SK-N-SH (cell line): ENCODE results near the gene NPHP1. TPM values are rescaled to one million over a fixed set of nuclear protein-coding genes. Genes with fewer than 3 reads are reported as not detected.

Experiments
- CTCF ChIA-PET: fragments of 300-600, 350-600 bp; formaldehyde crosslinking; extraction: SDS; loops from one replicate; lab custom pipeline; 2021; lab: Yijun Ruan, JAX
- POLR2A ChIA-PET: fragments of 350-600 bp; sonication (Branson Sonifier 250); formaldehyde crosslinking; extraction: SDS; loops from one replicate; lab custom pipeline; 2020; ENCODE audit warnings: antibody characterized with exemption, inconsistent platforms; lab: Yijun Ruan, JAX
- DNase-seq: peaks from one replicate; pipeline ENCODE4 v3.0.0; 2012
- H2AFZ ChIP-seq: fragments of 200-600 bp; sonication (generic); 2 replicates; pipeline ENCODE4 v1.8.1; 2016; ENCODE audit warnings: antibody characterized with exemption, mild to moderate bottlenecking, low read depth
- H3F3A ChIP-seq: fragments of 200-600 bp; sonication (generic); replicated peaks from 2 replicates; pipeline ENCODE3; 2016; ENCODE audit warnings: antibody characterized with exemption, mild to moderate bottlenecking; ENCODE audit not compliant: insufficient read depth
- H3K27ac ChIP-seq, 2 experiments: fragments of 200-500 bp in 1 of 2; fragments of 200-600 bp in 1 of 2; sonication (Bioruptor generic) in 1 of 2; sonication (generic), shearing (Covaris generic) in 1 of 2; 2 replicates each; pipeline versions ENCODE4 v1.5.1 to v1.6.1; 2014 to 2016; ENCODE audit warnings: low read depth in 2 of 2, inconsistent platforms in 1 of 2, low read length in 1 of 2, mild to moderate bottlenecking in 1 of 2, mixed read lengths in 1 of 2
- H3K27me3 ChIP-seq: fragments of 200-600 bp; sonication (generic), shearing (Covaris generic); 2 replicates; pipeline ENCODE4 v1.6.1; 2016; ENCODE audit warnings: mixed run types; ENCODE audit not compliant: insufficient read depth
- H3K36me3 ChIP-seq, 2 experiments: fragments of 200-500 bp in 1 of 2; fragments of 200-600 bp in 1 of 2; sonication (Bioruptor generic) in 1 of 2; sonication (generic) in 1 of 2; replicated peaks in 1 of 2; 2 replicates each; pipeline versions ENCODE3 to v1.5.1; 2014 to 2016; ENCODE audit warnings: low read length in 1 of 2, mild to moderate bottlenecking in 1 of 2; ENCODE audit not compliant: insufficient read depth in 2 of 2, control insufficient read depth in 1 of 2
- H3K4me1 ChIP-seq, 2 experiments: fragments of 200-500 bp in 1 of 2; fragments of 200-600 bp in 1 of 2; sonication (Bioruptor generic) in 1 of 2; sonication (generic), shearing (Covaris generic) in 1 of 2; 2 replicates each; pipeline versions ENCODE4 v1.5.1 to v1.6.1; 2014 to 2016; ENCODE audit warnings: low read depth in 1 of 2, low read length in 1 of 2, mixed run types in 1 of 2; ENCODE audit not compliant: insufficient read depth in 2 of 2, control insufficient read depth in 1 of 2
- H3K4me2 ChIP-seq: fragments of 200-600 bp; sonication (generic), shearing (Covaris generic); 2 replicates; pipeline ENCODE4 v1.6.1; 2017; ENCODE audit warnings: mixed run types
- H3K4me3 ChIP-seq, 2 experiments: fragments of 200-500 bp in 1 of 2; fragments of 200-600 bp in 1 of 2; sonication (Bioruptor generic) in 1 of 2; sonication (generic), shearing (Covaris generic) in 1 of 2; 2 replicates each; pipeline versions ENCODE4 v1.5.1 to v1.8.1; 2014 to 2016; ENCODE audit warnings: low read depth in 2 of 2, inconsistent platforms in 1 of 2, low read length in 1 of 2, mild to moderate bottlenecking in 1 of 2, mixed read lengths in 1 of 2, moderate library complexity in 1 of 2
- H3K79me2 ChIP-seq: fragments of 200-600 bp; sonication (generic); 2 replicates; pipeline ENCODE4 v1.8.1; 2017; ENCODE audit warnings: mild to moderate bottlenecking; ENCODE audit not compliant: insufficient read depth
- H3K9ac ChIP-seq: fragments of 200-600 bp; sonication (generic); 2 replicates; pipeline ENCODE4 v1.6.1; 2017; ENCODE audit warnings: mixed run types
- H3K9me2 ChIP-seq: fragments of 200-600 bp; sonication (generic); 2 replicates; pipeline ENCODE4 v1.6.1; 2017; ENCODE audit warnings: mixed run types
- H3K9me3 ChIP-seq: fragments of 200-600 bp; sonication (generic); 2 replicates; pipeline ENCODE4 v1.6.1; 2017; ENCODE audit warnings: mixed run types, mild to moderate bottlenecking, moderate library complexity
- H4K20me1 ChIP-seq: fragments of 200-600 bp; sonication (generic); 2 replicates; pipeline ENCODE4 v1.6.1; 2017; ENCODE audit warnings: mild to moderate bottlenecking, mixed run types; ENCODE audit not compliant: insufficient read depth
- CHD2 ChIP-seq: fragments of 150-350 bp; IDR thresholded peaks from 2 replicates; pipeline ENCODE4 v1.6.1; 2018; ENCODE audit warnings: low read length; ENCODE audit not compliant: partially characterized antibody
- EP300 ChIP-seq, 2 experiments: IDR thresholded peaks; 2 replicates each; pipeline versions ENCODE4 v1.4.0 to v1.6.1; 2012; ENCODE audit warnings: borderline replicate concordance in 1 of 2, low read depth in 1 of 2, low read length in 1 of 2
- FOSL2 ChIP-seq: IDR thresholded peaks from 2 replicates; pipeline ENCODE4 v1.4.0; 2012; ENCODE audit warnings: low read depth, mild to moderate bottlenecking, moderate library complexity, borderline replicate concordance
- FOXJ3 ChIP-seq: sonication (generic); formaldehyde crosslinking; IDR thresholded peaks from 2 replicates; pipeline ENCODE4 v1.5.1; 2020; ENCODE audit warnings: mild to moderate bottlenecking, missing genetic modification reagents
- JUND ChIP-seq: IDR thresholded peaks from 2 replicates; pipeline ENCODE4 v1.4.0; 2012
- POLR2AphosphoS5 ChIP-seq: IDR thresholded peaks from 2 replicates; pipeline ENCODE4 v1.6.1; 2012; ENCODE audit warnings: low read depth, low read length
- RCOR1 ChIP-seq: fragments of 150-350 bp; IDR thresholded peaks from 2 replicates; pipeline ENCODE4 v1.6.1; 2017; ENCODE audit warnings: antibody characterized with exemption, low read length
- RXRA ChIP-seq: IDR thresholded peaks from 2 replicates; pipeline ENCODE4 v1.4.0; 2012; ENCODE audit warnings: low read depth, mild to moderate bottlenecking, borderline replicate concordance
- USF2 ChIP-seq: fragments of 150-350 bp; IDR thresholded peaks from 2 replicates; pipeline ENCODE4 v1.6.1; 2017; ENCODE audit warnings: antibody characterized with exemption, low read length, low read depth, borderline replicate concordance
- YY1 ChIP-seq: IDR thresholded peaks from 2 replicates; pipeline ENCODE4 v1.4.0; 2012; ENCODE audit warnings: low read depth, mild to moderate bottlenecking
- WGBS: methylation state at CpG from one replicate; pipeline ENCODE4 v1.1.6; 2017; ENCODE audit warnings: low lambda C conversion rate; 5-methylcytosine and 5-hydroxymethylcytosine counted together
- polyA plus RNA-seq, 3 experiments: library from polyadenylated mRNA; depleted of rRNA; stranded (reverse); fragments of >200 nt; gene quantifications; 2 replicates each; pipeline ENCODE4 v1.2.3, GENCODE V29; 2012
- TF ChIP-seq, protein P1 (sequence below): fragments of 200-600 bp; sonication (generic); IDR thresholded peaks from 2 replicates; pipeline ENCODE4 v1.6.1; 2017; ENCODE audit warnings: antibody characterized with exemption, mild to moderate bottlenecking, moderate library complexity
- TF ChIP-seq, protein P2 (sequence below): IDR thresholded peaks from 2 replicates; pipeline ENCODE4; 2012

The NPHP1 gene
- polyA plus RNA-seq, 1 of the 3 experiments (the other 2 are of a cell fraction), result 5.0 TPM

GRCh38 chr2:110180036-110180435 lies 24.8 kb downstream of the NPHP1 start:
- Histone ChIP-seq H3K9ac (no peak overlapping the region), H3K4me2 (no peak overlapping the region), H4K20me1 (no peaks in the 10 kb centered on the region), H3K27me3 (no peaks in the 10 kb centered on the region), H3F3A (no peaks in the 10 kb centered on the region), H2AFZ (no peak overlapping the region), H3K79me2 (no peaks in the 10 kb centered on the region), H3K36me3 (peaks cover 0 to 15% of the 10 kb centered on the region in 2 experiments), H3K4me1 (no peaks in the 10 kb centered on the region), H3K27ac (no peak overlapping the region), H3K9me3 (no peaks in the 10 kb centered on the region), H3K4me3 (no peak overlapping the region), H3K9me2 (no peaks in the 10 kb centered on the region)
- ChIA-PET POLR2A (no interaction called here), CTCF (interaction anchor here (0.8 to 3.6 kb wide), 4 partner anchors 9 to 23 kb away, joined by 3 to 17 read pairs (median 4); no protein-coding TSS in a partner anchor)
- DNase-seq, result no peak
- TF ChIP-seq POLR2AphosphoS5 (no peak), RXRA (no peak), USF2 (no peak), RCOR1 (no peak), EP300 (IDR thresholded peaks at IDR 0.05; ENCODE audit: borderline replicate concordance in 1 of 2, low read depth in 1 of 2, low read length in 1 of 2) (no peak), FOXJ3 (CRISPR knock-in tag) (no peak), CHD2 (no peak), JUND (no peak)
- TF ChIP-seq, protein P1, sequence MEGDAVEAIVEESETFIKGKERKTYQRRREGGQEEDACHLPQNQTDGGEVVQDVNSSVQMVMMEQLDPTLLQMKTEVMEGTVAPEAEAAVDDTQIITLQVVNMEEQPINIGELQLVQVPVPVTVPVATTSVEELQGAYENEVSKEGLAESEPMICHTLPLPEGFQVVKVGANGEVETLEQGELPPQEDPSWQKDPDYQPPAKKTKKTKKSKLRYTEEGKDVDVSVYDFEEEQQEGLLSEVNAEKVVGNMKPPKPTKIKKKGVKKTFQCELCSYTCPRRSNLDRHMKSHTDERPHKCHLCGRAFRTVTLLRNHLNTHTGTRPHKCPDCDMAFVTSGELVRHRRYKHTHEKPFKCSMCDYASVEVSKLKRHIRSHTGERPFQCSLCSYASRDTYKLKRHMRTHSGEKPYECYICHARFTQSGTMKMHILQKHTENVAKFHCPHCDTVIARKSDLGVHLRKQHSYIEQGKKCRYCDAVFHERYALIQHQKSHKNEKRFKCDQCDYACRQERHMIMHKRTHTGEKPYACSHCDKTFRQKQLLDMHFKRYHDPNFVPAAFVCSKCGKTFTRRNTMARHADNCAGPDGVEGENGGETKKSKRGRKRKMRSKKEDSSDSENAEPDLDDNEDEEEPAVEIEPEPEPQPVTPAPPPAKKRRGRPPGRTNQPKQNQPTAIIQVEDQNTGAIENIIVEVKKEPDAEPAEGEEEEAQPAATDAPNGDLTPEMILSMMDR, result no peak

- POLR2A ChIA-PET, result no interaction called here
Measured at GRCh38 chr2:110173523-110173922, 31.3 kb downstream of the NPHP1 start.

More at GRCh38 chr2:110173523-110173922, 31.3 kb downstream of the NPHP1 start:
- Histone ChIP-seq H3K4me2 (no peak overlapping the region), H3K79me2 (no peaks in the 10 kb centered on the region), H3K36me3 (peaks cover 0 to 24% of the 10 kb centered on the region in 2 experiments), H3K9me2 (no peaks in the 10 kb centered on the region), H4K20me1 (no peaks in the 10 kb centered on the region), H3F3A (peaks cover 9% of the 10 kb centered on the region), H3K9me3 (no peaks in the 10 kb centered on the region), H2AFZ (no peak overlapping the region), H3K4me3 (no peak overlapping the region), H3K27me3 (no peaks in the 10 kb centered on the region), H3K27ac (no peak overlapping the region), H3K4me1 (no peaks in the 10 kb centered on the region), H3K9ac (no peak overlapping the region)
- CTCF ChIA-PET, result no interaction called here
- 74% methylated on average over 1 of the region's 1 CpG for WGBS
- no peak for TF ChIP-seq YY1
- TF ChIP-seq, protein P2, sequence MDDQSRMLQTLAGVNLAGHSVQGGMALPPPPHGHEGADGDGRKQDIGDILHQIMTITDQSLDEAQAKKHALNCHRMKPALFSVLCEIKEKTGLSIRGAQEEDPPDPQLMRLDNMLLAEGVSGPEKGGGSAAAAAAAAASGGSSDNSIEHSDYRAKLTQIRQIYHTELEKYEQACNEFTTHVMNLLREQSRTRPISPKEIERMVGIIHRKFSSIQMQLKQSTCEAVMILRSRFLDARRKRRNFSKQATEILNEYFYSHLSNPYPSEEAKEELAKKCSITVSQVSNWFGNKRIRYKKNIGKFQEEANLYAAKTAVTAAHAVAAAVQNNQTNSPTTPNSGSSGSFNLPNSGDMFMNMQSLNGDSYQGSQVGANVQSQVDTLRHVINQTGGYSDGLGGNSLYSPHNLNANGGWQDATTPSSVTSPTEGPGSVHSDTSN, result no peak
- TF ChIP-seq, protein P1, result no peak
- peak; percentile 13; the same call in 1 of the 2 replicates for TF ChIP-seq FOSL2
- DNase-seq, result no peak
